NOMO-1 (cell line): ENCODE data around the gene CCNQ.

ENCODE experiments used
- DNase-seq, 2 experiments: peaks; one replicate each; lab custom pipeline; 2025; ENCODE audit not compliant: unreplicated experiment in 2 of 2; lab: John Stamatoyannopoulos, UW

Gene CCNQ

GRCh38 chrX:153599192-153600031 lies 473 bp upstream of the CCNQ start:
- DNase-seq = peak; percentile 63 to 85

DNA sequence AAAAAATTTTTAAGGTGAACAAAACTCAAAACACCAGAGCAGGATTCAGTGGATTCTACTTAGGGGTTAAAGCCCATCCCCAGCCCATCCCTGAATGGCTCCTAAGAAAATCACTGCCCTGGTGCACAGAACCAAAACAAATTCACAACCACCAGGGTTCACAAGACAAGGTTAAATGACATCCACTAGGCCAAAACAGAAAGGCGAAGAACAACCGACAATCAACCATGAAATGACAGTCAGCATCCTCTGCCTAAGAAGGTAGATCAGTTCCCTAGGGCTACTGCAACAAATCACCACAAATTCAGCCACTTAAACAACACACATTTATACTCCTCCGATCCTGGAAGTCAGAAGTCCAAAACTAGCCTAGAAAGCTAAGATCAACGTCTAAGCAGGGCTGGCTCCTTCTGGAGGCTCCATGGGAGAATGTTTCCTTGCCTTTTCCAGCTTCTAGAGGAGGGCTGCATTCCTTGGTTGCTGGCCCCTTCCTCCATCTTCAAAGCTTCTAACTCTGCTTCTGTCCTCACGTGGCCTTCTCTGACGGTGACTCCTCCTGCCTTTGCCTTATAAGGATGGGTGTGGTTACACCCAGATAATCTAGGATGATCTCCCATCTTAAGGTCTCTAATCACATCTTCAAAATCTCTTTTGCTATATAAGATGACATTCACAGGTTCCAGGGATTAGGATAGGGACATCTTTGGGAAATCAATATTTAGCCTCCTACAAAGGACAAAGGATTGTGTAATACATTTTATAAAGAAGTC lies 1.8 kb downstream of the CCNQ start:
- no peak for DNase-seq

DNA sequence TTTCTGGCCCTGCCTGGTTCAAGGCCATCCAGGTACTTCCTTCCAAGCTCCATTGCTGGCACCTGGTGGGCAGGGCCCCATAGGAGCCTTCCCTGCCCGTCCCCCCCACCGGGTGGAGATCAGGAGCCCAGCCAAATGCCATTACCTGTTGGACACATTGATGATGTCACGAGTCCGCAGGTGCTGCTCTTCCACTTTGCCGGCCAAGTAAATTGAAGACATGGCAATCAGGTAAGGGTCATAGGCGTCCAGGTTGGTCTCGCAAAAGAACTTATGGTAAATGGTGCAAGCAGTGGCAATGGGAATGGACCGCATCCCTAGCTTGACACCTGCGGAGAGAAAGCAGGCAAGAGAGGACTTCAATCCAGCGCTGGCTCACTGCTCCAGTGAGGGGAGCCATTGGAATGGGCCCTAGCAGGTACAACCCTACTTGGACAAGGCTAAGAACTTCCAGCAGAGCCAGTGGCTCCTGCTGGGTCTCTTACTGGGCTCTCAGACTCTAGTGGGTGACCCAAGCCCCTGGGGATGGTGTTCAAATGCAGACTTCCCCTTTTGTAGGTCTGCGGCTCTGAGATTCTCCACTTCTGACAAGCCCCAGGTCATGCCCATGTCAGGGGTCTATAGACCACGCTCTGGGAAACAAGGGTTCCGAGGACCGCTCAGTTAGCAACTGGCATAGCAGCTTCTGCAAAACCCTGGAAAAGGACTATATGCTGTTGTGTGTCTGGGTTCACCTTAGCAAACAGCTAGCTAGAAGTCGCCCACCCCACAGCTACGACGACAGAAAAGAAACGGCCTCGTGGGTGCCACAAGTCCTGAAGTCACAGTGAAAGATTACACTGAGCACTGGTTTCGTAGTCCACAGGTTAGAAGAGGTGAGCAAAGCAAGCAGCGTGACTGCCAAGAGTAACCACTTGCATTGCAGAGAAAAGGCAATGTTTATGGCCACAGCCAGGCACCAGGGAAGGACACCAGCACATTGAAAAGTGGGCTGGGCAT lies 2.8 kb downstream of the CCNQ start:
- DNase-seq = no peak

GRCh38 chrX:153595387-153595786 lies 3.6 kb downstream of the CCNQ start:
- no peak for DNase-seq

- DNase-seq = no peak
These were observed 5.0 kb downstream of the CCNQ start for GRCh38 chrX:153593811-153594500.

DNA sequence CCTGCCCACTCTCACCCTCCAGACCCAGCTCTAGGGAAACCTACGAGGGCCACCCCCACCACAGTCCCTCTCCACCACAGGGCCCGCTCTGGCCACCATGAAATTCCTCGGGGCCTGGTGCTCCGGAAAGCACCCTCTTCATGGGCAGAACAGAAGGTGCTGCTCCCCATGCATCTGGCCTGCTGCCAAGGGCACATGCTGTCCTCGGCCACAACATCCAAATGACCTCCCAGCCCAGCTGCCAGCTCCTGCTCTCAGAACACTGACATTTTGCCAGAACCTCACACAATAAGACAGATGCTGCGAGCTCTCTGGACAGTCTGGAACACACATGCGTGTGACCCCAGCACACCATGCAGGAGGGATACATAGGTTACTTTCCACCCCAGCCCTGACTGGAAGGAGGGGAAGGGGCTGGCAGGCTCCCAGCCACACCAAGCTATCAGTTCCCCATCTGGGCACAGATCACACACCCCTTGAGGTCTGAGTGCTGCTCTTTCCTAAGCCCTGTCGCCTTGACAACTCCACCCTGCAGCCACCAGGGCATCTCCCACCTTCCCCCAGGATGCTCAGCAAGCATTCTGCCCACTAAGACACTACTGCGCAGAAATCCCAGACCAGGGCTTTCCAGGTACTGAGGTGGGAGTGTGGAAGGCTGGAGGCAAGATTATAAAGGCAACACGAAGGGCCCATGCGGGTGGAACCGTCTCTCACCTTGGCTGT lies 5.8 kb downstream of the CCNQ start:
- DNase-seq = no peak

GRCh38 chrX:153592091-153592833 lies 6.7 kb downstream of the CCNQ start:
- DNase-seq = no peak

- DNase-seq = no peak
These were observed 7.7 kb downstream of the CCNQ start for GRCh38 chrX:153590961-153591956.

DNA sequence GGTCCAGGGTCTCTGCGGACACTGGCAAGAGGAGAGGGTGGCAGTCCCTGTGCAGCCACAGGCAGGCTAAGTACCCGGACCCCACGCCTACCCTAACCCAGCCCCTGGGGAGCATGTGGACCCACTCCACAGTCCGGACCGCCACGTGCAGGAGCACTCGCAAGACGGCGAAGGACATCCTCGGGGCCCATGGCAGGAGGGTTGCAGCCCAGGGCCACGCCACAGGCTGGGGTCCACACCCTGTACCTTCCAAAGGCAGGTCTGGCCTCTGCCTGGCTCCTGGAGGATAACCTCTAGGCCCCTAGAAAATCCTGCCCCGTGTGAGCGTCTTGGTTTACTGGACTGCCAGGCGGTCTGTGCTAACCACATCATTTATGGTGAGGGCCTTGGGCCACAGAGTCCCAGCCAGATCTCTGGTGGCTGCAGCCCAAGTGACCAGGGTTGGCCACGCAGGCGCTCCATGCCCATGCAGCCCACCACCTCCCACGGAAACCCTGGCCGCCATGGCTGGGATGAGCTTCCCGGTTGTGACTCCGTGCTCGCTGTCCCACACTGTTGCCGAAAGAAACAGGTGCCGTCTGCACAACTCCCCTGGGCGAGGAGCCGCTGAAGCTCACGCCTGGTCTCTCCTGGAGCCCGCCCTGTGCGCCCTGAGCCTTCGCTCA lies 10.0 kb downstream of the CCNQ start:
- no peak for DNase-seq

DNA sequence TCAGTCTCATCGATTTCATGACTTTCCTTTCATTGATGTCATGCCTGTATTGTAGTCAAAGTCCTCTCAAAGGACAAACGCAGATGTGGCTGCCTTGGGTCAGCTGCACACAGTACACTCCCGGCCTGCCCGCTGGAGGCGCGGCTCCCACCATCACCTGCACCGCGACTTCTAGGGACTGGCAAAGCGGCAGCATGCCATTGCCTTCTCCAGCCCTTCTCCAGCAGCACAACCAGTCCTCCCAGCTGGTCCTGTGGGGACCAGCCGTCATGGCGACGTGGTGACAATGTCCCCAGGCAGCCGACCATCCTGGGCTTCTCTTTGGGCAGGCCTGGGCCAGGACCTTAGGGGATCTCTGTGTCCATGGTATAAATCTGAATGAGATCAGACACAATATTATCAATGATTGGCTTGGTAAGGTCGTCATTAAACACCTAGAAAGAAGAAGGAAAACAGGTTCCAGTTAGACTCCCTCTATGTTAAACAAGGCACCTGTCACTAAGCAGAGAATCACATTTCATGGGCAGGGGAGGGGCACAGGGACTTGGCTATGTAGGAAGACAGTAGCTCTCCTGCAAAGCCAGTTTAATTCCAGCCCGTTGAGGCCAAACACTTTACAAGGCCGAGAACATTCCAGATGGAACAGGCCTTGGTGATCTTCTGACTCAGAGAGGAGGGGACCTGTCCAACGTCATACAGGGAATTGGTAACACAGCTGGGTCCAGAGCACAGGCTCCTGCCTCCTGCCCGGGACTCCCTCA lies 10.7 kb downstream of the CCNQ start:
- DNase-seq = no peak

GRCh38 chrX:153587342-153587741 lies 11.6 kb downstream of the CCNQ start:
- no peak for DNase-seq

DNA sequence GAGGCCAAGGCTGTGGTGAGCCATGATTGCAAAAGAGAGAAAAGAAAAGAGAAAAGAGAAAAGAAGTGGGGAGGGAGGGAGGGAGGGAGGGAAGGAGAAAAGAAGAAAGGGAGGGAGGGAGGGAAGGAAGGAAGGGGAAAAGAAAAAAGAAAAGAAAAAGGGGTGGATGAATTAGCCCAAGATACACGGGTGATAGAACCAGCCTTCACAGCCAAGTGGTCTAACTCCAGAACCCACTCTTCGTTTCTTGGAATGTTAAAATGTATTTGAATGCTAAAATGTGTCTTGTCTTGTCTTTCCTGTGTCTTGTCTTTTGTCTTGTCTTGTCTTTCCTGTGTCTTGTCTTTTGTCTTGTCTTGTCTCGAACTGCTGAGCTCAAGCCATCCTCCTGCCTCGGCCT lies 13.1 kb downstream of the CCNQ start:
- no peak for DNase-seq

DNA sequence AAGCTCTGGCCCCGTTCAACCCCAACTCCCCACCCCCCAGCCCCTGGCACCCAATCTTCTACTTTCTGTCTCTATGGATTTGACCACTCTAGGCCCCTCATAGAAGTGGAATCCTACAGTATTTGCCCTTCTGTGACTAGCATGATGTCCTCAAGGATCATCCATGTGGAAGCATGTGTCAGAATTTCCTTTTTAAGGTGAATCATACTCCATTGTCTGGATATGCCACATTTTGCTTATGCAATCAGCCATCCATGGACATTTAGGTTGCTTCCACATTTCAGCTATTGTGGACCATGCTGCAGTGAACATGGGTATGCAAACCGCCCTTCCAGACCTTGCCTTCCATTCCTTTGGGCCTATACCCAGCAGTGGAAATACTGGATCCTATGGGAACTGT lies 15.5 kb downstream of the CCNQ start:
- DNase-seq = no peak

DNA sequence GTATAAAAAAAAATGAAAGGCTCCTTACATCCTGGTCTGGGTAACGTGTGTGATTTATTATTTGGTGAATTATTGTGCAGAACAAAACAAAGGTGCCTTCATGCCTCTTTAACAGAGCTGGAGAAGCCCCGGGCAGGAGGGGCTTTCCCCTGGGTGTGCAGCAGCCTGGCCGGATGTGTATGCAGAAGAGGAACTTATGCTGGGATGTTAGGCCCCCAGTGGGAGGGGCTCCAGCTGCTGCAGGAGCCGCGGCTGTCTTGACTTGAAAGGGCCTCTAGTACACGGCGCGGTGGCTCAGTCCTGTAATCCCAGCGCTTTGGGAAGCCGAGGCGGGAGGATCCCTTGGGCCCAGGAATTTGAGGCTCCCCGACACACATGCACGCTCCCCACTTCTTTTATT lies 16.0 kb downstream of the CCNQ start:
- peak; percentile 44 to 49 for DNase-seq

DNA sequence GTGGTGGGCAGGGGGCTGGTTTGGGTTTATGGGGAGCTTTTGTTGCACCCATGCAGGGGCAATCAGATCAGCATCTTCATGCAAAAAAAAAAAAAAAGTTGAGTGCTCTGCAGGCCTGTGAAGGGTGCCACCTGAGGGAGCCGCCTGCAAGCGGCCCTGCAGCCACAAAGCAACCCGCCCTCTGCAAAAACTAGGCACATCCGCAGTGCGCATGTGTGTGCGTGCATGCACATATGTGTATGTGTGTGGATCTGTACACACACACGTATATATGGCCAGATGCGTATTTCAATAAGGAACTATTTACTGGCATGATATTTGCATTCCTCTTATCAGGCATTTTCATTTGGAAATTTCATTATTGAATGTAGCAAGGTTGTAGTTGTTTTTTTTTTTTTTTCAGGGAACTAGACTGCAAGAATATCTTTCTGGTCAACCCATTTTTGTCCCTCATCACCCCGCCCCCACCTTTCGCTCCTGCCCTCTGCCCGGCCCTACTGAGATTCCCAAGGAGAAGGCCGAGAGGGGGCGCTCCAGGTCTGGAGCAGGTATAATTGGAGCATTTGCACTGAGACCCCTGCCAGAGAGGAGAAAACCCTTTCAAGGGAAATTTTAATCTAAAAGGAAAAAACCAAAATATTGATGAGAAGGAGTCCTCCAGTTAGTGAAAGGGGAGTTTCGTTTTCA lies 18.1 kb downstream of the CCNQ start:
- DNase-seq = no peak

DNA sequence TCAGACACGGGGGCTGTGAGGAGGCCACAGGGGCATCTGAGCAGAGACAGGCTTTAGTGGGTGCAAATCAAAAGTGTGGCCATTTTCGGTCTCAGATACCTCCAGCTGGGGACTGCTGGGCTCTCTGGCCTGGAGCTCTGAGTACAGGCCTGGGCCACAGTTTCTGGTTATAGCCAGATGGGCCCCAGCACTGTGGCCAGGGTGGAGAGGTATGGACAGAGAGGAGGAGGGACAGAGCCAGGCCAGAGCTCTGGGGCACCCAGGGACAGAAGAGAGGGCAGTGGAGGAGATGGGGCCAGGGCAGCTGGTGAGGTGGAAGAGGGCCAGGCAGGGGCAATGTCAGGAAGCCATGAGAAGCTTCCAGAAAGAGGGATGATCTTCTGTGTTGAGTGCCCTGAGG lies 20.1 kb downstream of the CCNQ start:
- DNase-seq = no peak
